NCI-H82 (cell line): ENCODE results near the gene RNF220.
A peak's percentile ranks its signal among the peaks of the same experiment; 100 is the strongest.

ENCODE experiments used
- DNase-seq: peaks from one replicate; lab custom pipeline; 2025; lab: John Stamatoyannopoulos, UW

Gene RNF220

GRCh38 chr1:44407430-44408211, 2.6 kb downstream of the RNF220 start:
- peak; percentile 34 for DNase-seq

- peak; percentile 50 for DNase-seq
These were observed 3.1 kb downstream of the RNF220 start for GRCh38 chr1:44408212-44408582.

GRCh38 chr1:44408632-44409602, 3.9 kb downstream of the RNF220 start:
- peak; percentile 67 for DNase-seq

- no peak for DNase-seq
These were observed 4.7 kb downstream of the RNF220 start for GRCh38 chr1:44409757-44410156.

GRCh38 chr1:44411861-44412260, 6.8 kb downstream of the RNF220 start:
- DNase-seq, result no peak

- no peak for DNase-seq
These were observed 7.5 kb downstream of the RNF220 start for GRCh38 chr1:44412601-44413000.

GRCh38 chr1:44413740-44414139, 8.7 kb downstream of the RNF220 start:
- DNase-seq, result no peak

- DNase-seq, result no peak
These were observed 10.0 kb downstream of the RNF220 start for GRCh38 chr1:44415013-44415412.

GRCh38 chr1:44416408-44416807, 11.4 kb downstream of the RNF220 start:
- DNase-seq, result no peak

- peak; percentile 84 for DNase-seq
These were observed 12.4 kb downstream of the RNF220 start for GRCh38 chr1:44417351-44418021.

- no peak for DNase-seq
These were observed 13.1 kb downstream of the RNF220 start for GRCh38 chr1:44418022-44418673.

GRCh38 chr1:44419901-44420300, 14.8 kb downstream of the RNF220 start:
- peak; percentile 30 for DNase-seq

GRCh38 chr1:44420535-44420934, 15.5 kb downstream of the RNF220 start:
- no peak for DNase-seq

- peak; percentile 99 for DNase-seq
These were observed 16.4 kb downstream of the RNF220 start for GRCh38 chr1:44421446-44421884.

- DNase-seq, result peak; percentile 37
These were observed 17.1 kb downstream of the RNF220 start for GRCh38 chr1:44422161-44422560.

- no peak for DNase-seq
These were observed 18.8 kb downstream of the RNF220 start for GRCh38 chr1:44423591-44424537.

GRCh38 chr1:44424747-44425146, 19.7 kb downstream of the RNF220 start:
- peak; percentile 37 for DNase-seq

GRCh38 chr1:44425341-44426082, 20.5 kb downstream of the RNF220 start:
- peak; percentile 43 for DNase-seq

GRCh38 chr1:44431861-44432260, 26.8 kb downstream of the RNF220 start:
- no peak for DNase-seq

GRCh38 chr1:44433209-44433608, 28.2 kb downstream of the RNF220 start:
- no peak for DNase-seq
